ENCODE data around the gene RETREG2. TPM values are rescaled to one million over a fixed set of nuclear protein-coding genes. Genes with fewer than 3 reads are reported as not detected.

RETREG2 gene
- polyA plus RNA-seq, 2 of the 4 experiments (the other 2 are of a cell fraction) = 52.8 to 67.5 TPM

DNA sequence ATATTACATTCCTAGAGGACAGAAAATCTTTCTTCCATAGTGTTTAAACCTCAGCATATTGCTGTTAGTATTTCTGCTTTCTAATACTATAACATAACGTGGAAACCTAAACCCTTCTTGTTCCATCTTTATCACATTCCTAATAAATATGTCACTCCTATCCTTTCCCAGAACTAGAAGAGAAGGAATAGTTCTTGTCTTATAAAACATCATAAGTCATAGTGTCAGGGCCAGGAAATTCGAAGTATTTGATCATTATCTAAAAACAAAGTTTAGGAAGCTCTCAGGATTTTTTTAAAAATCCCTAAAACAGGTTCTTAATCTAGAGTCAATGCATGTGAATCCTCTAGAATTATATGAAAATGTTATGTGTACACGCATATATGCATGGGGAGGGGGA is 19.5 kb upstream of the RETREG2 start:
- Histone ChIP-seq H3K4me1 (peaks cover 9% of the 10 kb centered on the region), H3K4me2 (no peak overlapping the region), H3K27ac (no peak overlapping the region), H3K9me3 (no peaks in the 10 kb centered on the region), H3K4me3 (no peak overlapping the region)
- FAIRE-seq (no peak), ATAC-seq (no peak), DNase-seq (ENCODE audit: low read depth in 1 of 2, low spot score in 1 of 2) (no peak)
- TF ChIP-seq, protein P1, sequence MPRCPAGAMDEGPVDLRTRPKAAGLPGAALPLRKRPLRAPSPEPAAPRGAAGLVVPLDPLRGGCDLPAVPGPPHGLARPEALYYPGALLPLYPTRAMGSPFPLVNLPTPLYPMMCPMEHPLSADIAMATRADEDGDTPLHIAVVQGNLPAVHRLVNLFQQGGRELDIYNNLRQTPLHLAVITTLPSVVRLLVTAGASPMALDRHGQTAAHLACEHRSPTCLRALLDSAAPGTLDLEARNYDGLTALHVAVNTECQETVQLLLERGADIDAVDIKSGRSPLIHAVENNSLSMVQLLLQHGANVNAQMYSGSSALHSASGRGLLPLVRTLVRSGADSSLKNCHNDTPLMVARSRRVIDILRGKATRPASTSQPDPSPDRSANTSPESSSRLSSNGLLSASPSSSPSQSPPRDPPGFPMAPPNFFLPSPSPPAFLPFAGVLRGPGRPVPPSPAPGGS (IDR thresholded peaks at IDR 0.05) = no peak
- TF ChIP-seq NFE2L2 (conservative IDR thresholded peaks at IDR 0.05; ENCODE audit: low read length) (no peak), CBX2 (IDR thresholded peaks at IDR 0.05; ENCODE audit: borderline replicate concordance, low read depth) (no peak), EHF (CRISPR knock-in tag; IDR thresholded peaks at IDR 0.05) (no peak), HOXB5 (CRISPR knock-in tag; IDR thresholded peaks at IDR 0.05) (no peak)
- POLR2A ChIA-PET = no interaction called here
- CTCF ChIA-PET = interaction anchor here (0.6 to 21.6 kb wide), 29 partner anchors 9 to 414 kb away, joined by 3 to 332 read pairs (median 6); partner anchors contain the start of genes CNPPD1, IHH, INHA and SLC23A3
- WGBS (ENCODE audit: missing lambda C conversion rate) = 59% methylated on average over 3 of the region's 3 CpGs

DNA sequence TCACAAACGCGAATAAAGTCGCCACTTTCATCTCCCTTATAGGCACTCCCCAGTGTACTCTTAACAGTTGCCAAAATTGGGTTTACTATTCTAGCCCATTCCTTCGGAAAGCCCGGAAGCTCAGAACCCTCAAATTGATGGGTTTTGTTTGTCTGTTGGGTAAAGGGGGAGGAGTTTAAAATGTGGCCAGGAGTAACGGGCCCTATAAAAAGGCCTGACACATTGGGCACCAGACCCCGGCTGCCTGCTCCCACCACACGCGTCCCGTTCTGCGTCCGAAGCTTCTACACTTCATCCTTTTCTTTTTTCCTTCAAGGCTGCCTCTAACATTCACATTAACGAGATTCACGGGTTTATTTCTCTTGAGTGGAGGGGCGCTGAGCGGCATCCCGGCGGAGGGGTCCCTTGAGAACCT is 18.3 kb upstream of the RETREG2 start:
- ChIA-PET POLR2A (interaction anchor here (1.3 kb wide), 1 partner anchor 17 kb away, joined by 4 read pairs; the partner anchor contains the start of gene CNPPD1), CTCF (interaction anchor here (0.8 to 21.6 kb wide), 47 partner anchors 10 to 296 kb away, joined by 3 to 332 read pairs (median 4); partner anchors contain the start of genes CNPPD1, DNAJB2, GLB1L and IHH)
- peaks cover 9% of the 10 kb centered on the region for H3K4me1 ChIP-seq
- peak overlapping the region; percentile 98 for H3K4me2 ChIP-seq
- no peak for FAIRE-seq
- TF ChIP-seq SMC3 (IDR thresholded peaks at IDR 0.05) (no peak), ZNF302 (CRISPR knock-in tag; IDR thresholded peaks at IDR 0.05) (no peak), GATA3 (IDR thresholded peaks at IDR 0.05; ENCODE audit: borderline replicate concordance) (no peak), POLR2A (IDR thresholded peaks at IDR 0.05; ENCODE audit: low read length) (no peak), HOXA7 (CRISPR knock-in tag; IDR thresholded peaks at IDR 0.05) (no peak), MYC (IDR thresholded peaks at IDR 0.05; ENCODE audit: borderline replicate concordance, low read length) (no peak), CBX2 (IDR thresholded peaks at IDR 0.05; ENCODE audit: borderline replicate concordance, low read depth) (no peak), HEYL (CRISPR knock-in tag; IDR thresholded peaks at IDR 0.05) (no peak), BHLHE40 (IDR thresholded peaks at IDR 0.05; ENCODE audit: low read depth, low read length) (no peak)
- TF ChIP-seq, protein P2, sequence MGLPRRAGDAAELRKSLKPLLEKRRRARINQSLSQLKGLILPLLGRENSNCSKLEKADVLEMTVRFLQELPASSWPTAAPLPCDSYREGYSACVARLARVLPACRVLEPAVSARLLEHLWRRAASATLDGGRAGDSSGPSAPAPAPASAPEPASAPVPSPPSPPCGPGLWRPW (IDR thresholded peaks at IDR 0.05) = no peak
- TF ChIP-seq, protein P3, sequence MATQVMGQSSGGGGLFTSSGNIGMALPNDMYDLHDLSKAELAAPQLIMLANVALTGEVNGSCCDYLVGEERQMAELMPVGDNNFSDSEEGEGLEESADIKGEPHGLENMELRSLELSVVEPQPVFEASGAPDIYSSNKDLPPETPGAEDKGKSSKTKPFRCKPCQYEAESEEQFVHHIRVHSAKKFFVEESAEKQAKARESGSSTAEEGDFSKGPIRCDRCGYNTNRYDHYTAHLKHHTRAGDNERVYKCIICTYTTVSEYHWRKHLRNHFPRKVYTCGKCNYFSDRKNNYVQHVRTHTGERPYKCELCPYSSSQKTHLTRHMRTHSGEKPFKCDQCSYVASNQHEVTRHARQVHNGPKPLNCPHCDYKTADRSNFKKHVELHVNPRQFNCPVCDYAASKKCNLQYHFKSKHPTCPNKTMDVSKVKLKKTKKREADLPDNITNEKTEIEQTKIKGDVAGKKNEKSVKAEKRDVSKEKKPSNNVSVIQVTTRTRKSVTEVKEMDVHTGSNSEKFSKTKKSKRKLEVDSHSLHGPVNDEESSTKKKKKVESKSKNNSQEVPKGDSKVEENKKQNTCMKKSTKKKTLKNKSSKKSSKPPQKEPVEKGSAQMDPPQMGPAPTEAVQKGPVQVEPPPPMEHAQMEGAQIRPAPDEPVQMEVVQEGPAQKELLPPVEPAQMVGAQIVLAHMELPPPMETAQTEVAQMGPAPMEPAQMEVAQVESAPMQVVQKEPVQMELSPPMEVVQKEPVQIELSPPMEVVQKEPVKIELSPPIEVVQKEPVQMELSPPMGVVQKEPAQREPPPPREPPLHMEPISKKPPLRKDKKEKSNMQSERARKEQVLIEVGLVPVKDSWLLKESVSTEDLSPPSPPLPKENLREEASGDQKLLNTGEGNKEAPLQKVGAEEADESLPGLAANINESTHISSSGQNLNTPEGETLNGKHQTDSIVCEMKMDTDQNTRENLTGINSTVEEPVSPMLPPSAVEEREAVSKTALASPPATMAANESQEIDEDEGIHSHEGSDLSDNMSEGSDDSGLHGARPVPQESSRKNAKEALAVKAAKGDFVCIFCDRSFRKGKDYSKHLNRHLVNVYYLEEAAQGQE (IDR thresholded peaks at IDR 0.05) = no peak
- TF ChIP-seq, protein P4, sequence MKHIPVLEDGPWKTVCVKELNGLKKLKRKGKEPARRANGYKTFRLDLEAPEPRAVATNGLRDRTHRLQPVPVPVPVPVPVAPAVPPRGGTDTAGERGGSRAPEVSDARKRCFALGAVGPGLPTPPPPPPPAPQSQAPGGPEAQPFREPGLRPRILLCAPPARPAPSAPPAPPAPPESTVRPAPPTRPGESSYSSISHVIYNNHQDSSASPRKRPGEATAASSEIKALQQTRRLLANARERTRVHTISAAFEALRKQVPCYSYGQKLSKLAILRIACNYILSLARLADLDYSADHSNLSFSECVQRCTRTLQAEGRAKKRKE (CRISPR knock-in tag; IDR thresholded peaks at IDR 0.05; ENCODE audit: low read depth) = no peak
- TF ChIP-seq, protein P5, sequence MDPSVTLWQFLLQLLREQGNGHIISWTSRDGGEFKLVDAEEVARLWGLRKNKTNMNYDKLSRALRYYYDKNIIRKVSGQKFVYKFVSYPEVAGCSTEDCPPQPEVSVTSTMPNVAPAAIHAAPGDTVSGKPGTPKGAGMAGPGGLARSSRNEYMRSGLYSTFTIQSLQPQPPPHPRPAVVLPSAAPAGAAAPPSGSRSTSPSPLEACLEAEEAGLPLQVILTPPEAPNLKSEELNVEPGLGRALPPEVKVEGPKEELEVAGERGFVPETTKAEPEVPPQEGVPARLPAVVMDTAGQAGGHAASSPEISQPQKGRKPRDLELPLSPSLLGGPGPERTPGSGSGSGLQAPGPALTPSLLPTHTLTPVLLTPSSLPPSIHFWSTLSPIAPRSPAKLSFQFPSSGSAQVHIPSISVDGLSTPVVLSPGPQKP (IDR thresholded peaks at IDR 0.05; ENCODE audit: low read depth, low read length) = no peak
- H3K9me3 ChIP-seq = no peaks in the 10 kb centered on the region
- peak; percentile 1 to 3; a peak in 3 of 6 replicates for ATAC-seq
- 26% methylated on average over 18 of the region's 18 CpGs for WGBS (ENCODE audit: missing lambda C conversion rate)
- DNase-seq (ENCODE audit: low read depth in 1 of 2, low spot score in 1 of 2) = no peak
- peak overlapping the region; percentile 91 to 95 for H3K27ac ChIP-seq
- peak overlapping the region; percentile 54 for H3K4me3 ChIP-seq

Measured in A549 (cell line).